CD4-positive, alpha-beta T cell treated with Interleukin-21 for 1 hour (primary cell): ENCODE measurements around the gene NFKBIE.
A peak's percentile ranks its signal among the peaks of the same experiment; 100 is the strongest.

ENCODE experiments used
- DNase-seq: peaks from one replicate; pipeline ENCODE4 v3.0.0-alpha.2; 2020

Gene NFKBIE

DNA sequence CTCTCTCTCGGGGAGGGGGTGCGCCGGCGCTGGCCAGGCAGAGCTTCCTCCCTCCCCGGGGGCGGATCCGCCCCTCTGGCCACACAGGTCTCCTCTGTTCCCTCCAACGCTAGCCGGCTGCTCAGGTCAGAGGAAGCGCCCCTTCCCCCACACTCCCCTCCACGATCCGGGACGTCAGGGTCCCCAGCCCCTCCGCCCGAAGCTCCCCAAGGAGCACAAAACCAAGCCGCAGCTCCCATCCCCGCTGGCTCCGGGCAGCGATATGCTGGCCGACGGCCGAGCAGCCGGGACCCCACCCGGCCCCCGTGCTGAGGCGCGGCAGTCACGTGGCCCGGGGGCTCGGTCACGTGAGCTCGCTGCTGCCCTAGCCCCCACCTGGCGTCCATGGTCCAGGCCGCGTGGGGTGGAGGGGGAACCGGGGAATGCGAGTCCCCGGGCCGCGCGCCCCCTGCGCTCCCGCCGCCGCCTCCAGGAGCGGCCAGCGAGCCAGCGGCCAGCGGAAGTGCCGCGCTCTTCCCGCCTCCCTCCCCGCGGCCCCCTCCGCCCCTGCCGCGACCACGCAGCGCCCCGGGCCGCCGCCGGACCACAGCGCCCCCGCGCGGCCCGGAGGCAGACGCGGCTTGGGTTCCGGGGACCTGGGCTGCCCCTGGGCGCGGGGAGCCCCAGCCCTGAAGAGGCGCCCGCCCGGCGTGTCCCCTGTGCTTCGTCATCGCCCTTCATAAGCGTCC, 8.2 kb downstream of the NFKBIE start, which contains the start of gene SLC35B2:
Gene SLC35B2, minus strand, starts transcription at position 504 of the 728 bp plus-strand sequence. Its CDS starts 118 bp downstream, at position 386.
- peak; percentile 80 for DNase-seq

DNA sequence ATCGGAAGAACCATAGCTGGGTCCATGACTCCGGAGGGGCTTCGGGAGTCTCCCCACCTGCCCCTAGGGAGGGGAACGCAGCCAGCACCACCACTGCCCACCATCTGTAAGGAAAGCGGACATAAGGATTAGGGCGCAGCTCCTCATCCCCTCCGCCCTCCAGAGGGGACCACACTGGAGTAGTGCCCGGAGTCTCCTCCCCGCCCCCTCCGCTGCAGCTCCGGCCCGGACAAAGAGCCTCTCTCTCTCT, 8.7 kb downstream of the NFKBIE start:
- no peak for DNase-seq

DNA sequence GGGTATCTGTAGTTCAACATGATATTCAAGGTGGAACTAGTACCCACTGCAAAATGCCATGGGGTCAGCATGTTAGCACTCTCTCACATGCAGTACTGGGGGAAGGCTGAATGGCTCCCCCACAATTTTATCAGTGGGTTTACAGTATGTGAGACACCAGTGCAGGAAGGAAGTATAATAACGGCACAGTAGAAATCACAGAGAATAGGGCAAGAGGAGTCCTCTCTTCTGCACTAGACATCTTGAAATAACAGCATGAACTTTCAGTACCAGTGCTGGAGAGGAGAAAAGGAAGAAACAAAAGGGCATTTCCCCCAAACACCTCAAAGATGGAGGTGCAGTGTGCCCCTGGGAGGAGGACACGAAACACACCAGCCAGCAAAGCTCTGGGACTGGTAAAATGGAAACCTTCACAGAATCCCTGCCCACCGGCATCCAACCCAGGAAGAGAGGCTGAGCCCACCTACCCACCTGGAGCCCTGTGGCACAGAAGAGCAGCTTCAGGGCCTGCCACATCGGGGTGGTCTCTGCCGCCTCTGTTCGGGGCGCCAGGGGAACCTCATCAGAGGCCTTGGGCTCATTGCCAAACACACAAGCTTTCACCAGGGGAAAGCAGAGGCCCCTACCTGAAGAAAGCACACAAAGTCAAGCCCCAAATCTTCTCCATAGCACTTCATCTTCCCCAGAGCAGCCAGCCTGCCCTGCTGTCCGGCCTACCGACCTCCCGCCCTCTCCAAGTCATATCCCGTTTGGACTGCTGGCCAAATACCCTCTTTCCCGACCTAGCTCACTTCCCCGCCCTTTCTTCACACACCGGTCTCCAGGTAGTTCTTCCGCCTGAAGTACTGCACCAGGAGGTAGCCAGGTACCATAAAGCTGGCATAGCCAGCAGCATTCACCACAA, 9.2 kb downstream of the NFKBIE start:
- peak; percentile 44 for DNase-seq

DNA sequence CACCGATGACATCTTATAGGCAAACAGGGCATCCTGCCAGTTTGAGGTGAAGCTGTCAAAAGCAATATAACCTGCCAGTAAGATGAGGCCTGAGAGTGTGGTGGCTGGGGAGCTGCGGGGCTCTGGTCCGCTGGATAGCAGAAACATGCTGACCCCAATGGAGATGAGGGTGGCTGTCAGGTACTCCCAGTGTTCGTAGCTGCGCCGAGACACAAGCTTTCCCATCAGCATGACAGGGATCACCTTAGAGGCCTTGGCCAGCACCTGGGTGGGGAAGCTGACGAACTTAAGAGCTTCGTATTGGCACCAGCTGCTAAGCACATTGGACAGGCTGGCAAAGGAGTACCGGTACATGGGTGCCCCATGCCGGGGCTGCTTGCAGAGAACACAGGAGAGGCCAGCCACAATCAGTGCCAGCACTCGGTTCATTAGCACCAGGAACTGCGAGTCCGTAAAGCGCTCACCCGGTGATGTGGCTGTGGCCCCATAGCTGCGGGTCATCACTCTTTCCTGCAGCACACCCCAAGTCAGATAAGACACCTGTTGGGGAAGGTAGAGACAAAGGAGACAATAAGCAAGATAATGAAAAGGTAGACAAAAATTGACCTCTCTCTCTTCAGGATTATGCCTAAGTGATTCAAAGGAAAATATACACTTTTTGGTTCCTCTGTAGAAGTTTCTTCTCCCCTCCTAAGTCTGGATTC, 10.1 kb downstream of the NFKBIE start:
- no peak for DNase-seq

DNA sequence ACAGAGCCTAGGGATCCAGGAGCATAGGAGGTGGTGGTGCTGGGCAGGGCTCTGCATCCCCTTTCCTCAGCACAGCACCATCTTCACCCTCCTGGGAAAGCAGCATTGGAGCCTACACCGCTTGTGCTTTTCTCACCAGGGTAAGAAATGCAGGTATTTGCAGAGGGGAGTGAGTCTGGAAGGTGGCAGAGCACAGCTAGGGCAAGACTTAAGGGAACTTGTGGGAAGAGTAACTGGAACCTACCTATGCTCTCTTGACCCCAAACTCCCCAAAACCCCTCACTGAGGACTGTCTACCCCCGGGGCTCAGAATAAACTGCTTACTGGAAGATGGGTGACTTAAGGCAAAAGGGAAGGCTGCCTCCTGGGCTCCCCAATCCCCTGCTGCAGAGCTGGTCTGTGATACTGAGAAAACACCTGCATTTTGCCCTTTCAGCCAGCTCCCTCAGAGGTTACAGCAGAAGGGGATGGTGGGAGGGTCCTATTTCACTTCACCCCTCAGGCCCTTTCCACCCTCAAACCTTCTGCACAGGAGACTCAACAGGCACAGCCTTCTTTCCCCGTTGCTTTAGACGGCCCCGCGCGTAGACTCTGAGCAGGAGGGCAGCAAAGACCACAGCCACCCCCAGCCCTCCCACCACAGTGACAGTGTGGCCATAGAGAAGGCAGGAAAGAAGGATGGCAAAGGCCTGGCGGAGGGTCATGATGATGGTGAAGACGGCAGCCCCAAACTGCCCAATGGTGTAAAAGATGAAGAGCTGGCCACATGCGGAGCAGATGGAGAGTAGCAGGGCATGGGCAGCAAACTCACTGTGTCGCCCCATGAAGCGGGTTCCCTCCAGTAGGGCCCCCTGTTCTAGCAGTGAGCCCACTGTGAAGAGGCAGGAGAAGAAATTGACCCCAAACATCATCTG, 10.9 kb downstream of the NFKBIE start:
- DNase-seq, result peak; percentile 46

DNA sequence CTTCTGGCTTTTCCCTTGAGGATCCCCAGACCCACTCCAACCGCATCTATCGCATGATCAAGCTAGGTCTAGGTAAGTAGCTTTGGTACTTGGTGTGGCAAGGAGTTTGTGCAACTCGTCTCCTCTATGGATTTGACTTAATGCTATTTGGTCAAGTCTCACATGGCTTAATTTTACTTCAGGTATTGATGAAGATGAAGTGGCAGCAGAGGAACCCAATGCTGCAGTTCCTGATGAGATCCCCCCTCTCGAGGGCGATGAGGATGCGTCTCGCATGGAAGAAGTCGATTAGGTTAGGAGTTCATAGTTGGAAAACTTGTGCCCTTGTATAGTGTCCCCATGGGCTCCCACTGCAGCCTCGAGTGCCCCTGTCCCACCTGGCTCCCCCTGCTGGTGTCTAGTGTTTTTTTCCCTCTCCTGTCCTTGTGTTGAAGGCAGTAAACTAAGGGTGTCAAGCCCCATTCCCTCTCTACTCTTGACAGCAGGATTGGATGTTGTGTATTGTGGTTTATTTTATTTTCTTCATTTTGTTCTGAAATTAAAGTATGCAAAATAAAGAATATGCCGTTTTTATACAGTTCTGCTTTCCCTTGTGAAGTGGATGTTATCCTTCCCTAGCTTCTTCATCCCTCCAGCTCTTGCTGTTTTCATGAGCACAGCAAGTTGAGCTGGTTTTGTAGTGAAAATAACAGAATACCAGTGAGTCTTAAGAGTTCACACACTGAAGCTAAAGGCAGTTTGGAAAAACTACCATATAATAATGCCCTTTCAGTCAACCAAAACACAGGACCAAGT, 11.8 kb downstream of the NFKBIE start:
- DNase-seq, result peak; percentile 75

DNA sequence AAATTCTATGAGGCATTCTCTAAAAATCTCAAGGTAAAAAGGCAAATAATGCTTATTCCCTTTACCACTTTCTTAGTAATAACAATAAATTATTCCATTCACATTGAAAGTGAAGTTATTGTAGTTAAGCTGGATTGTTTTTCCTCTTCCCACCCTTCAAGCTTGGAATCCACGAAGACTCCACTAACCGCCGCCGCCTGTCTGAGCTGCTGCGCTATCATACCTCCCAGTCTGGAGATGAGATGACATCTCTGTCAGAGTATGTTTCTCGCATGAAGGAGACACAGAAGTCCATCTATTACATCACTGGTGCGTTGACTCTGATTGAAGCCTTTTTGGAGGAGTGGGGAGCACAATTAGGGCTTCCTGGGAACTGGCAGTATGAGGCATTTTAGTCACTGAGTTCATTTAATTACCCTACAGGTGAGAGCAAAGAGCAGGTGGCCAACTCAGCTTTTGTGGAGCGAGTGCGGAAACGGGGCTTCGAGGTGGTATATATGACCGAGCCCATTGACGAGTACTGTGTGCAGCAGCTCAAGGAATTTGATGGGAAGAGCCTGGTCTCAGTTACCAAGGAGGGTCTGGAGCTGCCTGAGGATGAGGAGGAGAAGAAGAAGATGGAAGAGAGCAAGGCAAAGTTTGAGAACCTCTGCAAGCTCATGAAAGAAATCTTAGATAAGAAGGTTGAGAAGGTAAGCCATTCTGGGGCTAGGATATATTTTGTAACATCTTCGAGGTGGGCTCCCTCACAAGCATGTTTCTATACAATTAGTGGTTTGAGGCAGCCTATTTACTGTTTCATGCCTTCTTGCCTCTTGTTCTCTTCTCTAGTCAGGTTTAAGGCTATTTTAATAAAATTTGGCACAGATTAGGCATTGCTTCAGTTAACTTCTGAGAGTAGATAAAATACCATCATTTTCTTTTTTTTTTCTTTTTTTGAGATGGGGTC, 13.5 kb downstream of the NFKBIE start:
- DNase-seq, result no peak

DNA sequence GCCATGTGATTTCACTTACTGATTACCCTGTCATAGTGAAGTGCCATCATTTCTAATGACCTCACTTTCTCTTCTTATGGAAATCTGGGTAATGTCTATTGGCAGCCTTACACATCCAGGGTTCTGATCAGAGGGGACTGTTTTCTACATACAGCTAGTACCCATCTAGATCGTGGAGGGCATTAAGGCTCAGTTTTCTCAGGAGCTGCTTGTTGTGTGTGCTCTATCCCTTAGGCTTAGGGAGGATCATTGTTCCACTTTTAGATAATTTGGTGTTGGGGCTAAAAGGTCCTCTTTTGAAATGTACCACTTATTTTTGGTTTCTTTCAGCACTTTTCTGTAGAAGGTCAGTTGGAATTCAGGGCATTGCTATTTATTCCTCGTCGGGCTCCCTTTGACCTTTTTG, 14.6 kb downstream of the NFKBIE start:
- DNase-seq, result no peak

DNA sequence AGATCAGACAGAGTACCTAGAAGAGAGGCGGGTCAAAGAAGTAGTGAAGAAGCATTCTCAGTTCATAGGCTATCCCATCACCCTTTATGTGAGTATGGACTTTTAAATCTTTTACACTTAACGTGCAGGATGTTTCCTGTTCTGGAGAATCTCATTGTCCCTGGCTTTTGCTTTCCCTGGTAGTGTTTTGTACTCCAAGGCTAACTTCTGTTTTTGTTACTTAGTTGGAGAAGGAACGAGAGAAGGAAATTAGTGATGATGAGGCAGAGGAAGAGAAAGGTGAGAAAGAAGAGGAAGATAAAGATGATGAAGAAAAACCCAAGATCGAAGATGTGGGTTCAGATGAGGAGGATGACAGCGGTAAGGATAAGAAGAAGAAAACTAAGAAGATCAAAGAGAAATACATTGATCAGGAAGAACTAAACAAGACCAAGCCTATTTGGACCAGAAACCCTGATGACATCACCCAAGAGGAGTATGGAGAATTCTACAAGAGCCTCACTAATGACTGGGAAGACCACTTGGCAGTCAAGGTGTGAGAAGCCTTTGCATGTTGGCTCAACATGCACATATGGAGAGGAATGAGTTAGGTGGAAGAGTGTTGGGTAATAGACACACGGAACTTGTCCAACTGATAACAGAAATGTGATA, 15.2 kb downstream of the NFKBIE start:
- no peak for DNase-seq

DNA sequence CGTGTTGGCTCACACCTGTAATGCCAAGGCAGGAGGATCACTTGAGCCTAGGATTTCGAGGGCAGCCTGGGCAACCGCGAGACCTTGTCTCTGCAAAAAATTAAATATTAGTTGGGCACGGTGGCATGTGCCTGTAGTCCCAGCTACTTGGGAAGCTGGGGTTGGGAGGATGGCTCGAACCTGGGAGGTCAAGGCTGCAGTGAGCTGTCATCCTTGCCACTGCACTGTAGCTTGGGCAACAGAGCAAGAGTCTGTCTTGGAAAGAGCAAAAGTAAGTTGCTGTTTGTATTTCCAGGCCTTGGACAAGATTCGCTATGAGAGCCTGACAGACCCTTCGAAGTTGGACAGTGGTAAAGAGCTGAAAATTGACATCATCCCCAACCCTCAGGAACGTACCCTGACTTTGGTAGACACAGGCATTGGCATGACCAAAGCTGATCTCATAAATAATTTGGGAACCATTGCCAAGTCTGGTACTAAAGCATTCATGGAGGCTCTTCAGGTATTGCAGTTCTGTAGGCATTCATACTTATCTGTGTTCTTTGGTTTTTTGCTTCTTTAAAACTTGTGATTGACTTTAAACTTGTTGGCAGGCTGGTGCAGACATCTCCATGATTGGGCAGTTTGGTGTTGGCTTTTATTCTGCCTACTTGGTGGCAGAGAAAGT, 16.1 kb downstream of the NFKBIE start:
- DNase-seq, result no peak

DNA sequence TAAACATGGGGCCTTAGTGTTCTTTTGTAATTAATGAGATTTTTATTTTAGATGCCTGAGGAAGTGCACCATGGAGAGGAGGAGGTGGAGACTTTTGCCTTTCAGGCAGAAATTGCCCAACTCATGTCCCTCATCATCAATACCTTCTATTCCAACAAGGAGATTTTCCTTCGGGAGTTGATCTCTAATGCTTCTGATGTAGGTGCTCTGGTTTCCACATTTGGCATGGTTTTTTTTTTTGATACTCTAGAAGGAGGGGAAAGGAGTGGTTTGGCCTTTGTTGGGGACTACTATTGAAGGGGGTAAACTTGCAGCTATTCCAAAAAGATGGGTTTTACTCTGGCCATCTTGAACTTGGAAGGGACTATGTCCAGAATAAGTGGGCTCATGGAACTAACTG, 16.8 kb downstream of the NFKBIE start:
- DNase-seq, result no peak

DNA sequence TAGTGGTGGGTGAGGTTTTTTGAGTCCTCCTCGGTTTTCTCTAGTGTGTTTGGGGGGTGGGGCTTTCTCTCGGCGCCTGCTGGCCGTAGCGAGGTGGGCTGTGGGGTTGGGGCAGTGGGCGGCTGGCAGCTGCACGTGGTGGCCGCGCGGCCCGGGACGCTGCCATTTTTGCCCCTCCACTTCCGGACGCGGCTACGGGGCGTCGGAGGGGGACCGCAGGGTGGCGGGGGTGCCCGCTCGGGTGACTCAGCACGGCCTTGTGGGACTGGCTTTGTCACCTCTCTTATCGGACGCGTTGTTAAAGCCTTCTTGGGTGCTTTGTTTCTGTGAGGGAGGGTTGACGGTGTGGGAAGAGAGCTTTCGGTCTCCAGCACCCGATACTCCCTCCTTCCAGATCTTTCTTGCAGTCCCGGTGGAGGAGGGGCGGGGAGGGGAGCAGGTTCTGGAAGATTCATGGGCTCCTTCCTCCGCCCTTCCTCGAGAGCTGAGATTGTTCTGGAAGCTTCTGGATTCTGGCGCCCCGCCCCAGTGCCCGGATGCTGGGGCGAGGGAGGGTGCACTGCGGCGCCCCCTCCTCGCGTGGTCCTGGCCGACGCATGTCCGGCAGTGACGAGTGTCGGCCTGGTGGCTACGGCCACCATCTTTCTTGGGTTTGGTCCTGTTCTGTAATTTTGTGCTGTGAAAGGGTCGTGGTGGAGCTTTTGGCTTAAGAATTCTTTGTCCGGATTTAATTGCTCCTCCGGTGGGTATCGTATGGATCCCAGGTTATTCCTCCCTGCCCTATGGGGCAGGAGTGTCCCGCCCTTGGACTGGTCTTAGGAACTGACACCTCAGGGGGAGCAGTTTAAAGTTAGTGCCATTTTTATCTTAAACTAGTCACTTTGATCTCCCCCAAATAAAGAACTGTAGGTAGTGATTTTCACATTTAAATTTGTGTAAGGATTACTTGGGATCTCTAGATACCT, 17.7 kb downstream of the NFKBIE start:
- DNase-seq, result peak; percentile 89

DNA sequence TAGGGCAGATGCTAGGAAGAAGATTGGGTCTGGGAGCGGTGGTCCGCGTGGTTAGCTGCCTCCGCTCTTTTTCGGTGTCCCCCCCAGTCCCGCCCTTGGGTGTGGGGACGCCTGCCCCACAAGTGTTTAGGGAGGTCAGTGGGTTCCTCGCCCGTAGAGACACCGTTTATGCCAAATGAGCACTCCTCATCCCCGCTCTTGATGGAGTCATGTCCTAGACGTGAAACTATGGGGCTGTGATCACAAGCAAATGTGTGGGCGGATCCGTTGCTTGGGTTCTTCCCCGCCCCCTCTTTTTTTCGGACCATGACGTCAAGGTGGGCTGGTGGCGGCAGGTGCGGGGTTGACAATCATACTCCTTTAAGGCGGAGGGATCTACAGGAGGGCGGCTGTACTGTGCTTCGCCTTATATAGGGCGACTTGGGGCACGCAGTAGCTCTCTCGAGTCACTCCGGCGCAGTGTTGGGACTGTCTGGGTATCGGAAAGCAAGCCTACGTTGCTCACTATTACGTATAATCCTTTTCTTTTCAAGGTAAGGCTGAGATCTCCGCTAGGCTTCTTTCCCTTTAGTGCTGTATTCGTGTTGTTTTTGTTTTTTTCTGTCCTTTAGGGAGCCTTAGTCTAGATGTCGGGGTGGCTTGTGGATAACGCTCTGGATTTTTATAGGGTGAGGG, 18.6 kb downstream of the NFKBIE start, which contains the start of gene HSP90AB1:
Gene HSP90AB1, plus strand, starts transcription at position 439 of the 675 bp plus-strand sequence. CDS start 1,529 bp downstream, outside the sequence.
- peak; percentile 99 for DNase-seq

DNA sequence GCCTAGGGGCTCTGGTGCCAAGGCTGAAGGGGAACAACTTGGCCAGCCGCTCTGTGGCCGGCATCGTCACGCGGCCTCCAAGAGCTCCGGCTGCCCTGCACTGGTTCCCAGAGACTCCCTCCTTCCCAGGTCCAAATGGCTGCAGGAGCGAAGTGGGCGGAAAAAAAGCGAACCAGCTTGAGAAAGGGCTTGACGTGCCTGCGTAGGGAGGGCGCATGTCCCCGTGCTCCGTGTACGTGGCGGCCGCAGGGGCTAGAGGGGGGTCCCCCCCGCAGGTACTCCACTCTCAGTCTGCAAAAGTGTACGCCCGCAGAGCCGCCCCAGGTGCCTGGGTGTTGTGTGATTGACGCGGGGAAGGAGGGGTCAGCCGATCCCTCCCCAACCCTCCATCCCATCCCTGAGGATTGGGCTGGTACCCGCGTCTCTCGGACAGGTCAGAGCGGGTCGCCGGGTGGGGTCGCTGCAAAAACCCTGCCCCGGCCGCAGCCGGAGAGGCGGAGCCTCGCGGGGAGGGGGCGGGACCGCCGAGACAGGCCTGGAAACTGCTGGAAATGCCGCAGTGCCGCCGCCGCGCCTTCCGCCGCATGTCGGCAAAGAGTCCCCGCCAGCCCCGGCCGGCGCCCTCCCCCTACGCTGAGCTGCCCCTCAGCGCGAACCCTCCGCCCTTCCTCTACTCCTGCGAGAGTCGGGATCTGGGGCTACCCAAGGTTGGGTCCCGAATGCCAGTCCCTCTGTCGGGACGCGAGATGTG, 19.3 kb downstream of the NFKBIE start:
- DNase-seq, result peak; percentile 87

DNA sequence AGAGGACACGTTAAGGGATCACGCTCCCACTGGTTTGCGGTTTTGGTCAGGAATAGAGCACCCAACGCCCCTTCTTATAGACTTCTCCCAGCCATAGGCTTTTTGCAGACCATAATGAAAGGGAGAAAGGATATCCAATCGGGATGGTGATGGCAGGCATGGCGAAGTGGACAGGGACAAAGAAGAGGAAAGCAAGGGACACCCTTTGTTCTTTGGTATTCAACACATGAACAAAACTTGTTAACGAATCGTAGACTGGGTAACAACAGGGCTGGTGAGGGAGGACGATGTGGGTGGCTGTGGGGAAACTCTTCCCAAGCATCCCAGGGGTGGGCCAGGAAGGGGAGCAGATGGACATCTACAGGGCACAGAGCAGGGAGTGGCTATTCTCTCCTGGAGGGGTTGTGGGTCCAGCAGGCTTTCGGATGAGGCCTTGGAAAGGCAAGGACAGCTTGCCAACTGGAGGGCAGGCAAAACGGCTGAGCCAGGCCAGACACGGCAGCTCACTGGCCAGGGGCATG, 19.9 kb downstream of the NFKBIE start:
- DNase-seq, result no peak

DNA sequence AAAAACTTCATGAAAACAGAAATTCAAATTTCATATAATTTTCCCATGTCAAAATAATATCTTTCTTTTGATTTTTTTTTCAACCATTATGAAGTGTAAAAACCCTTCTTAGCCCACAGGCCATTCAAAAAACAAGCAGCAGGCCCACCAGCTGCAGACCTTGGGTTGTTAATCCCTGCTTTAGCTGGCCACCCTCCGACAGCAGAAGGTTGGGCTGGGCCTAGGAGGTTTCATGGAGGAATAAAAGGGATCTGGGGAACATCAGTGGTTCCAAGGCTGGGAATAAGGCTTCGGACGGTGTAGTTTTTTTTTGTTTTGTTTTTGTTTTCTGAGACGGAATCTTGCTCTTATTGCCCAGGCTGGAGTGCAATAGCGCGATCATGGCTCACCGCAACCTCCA, 22.0 kb downstream of the NFKBIE start:
- DNase-seq, result no peak
